Measurements from ENCODE around the gene RTN4IP1. TPM values are rescaled to one million over a fixed set of nuclear protein-coding genes. Genes with fewer than 3 reads are reported as not detected.

RTN4IP1 gene
- total RNA-seq, 1 experiment from 2014 or later: 12.5 TPM

- Histone ChIP-seq H4K5ac (ENCODE audit: insufficient read length, low read depth, low read length) (no peak overlapping the region), H2AK5ac (ENCODE audit: insufficient read length, low read length) (no peak overlapping the region), H2BK15ac (ENCODE audit: low read depth, low read length) (no peak overlapping the region), H3T11ph (ENCODE audit: low read length) (no peak overlapping the region), H3K79me2 (ENCODE audit: insufficient read depth, low read length) (no peaks in the 10 kb centered on the region), H2AFZ (ENCODE audit: low read length) (no peak overlapping the region), H2BK5ac (ENCODE audit: insufficient read length, low read length) (no peak overlapping the region), H3K27me3 (ENCODE audit: insufficient read depth, low read length) (no peaks in the 10 kb centered on the region), H3K23ac (ENCODE audit: insufficient read length, low read depth, low read length) (no peak overlapping the region), H3K27ac (ENCODE audit: insufficient read length, low read depth, low read length) (no peak overlapping the region), H4K20me1 (ENCODE audit: control insufficient read depth, insufficient read depth, insufficient read length) (no peaks in the 10 kb centered on the region), H3K56ac (ENCODE audit: insufficient read length, low read depth, low read length) (no peak overlapping the region), H4K91ac (ENCODE audit: insufficient read length, low read depth, low read length) (no peak overlapping the region), H3K9ac (ENCODE audit: extremely low read depth, insufficient read length, low read length) (no peak overlapping the region), H3K9me3 (ENCODE audit: control insufficient read depth, low read depth, low read length) (no peaks in the 10 kb centered on the region), H3K18ac (ENCODE audit: insufficient read length, low read depth, low read length) (no peak overlapping the region), H2BK20ac (ENCODE audit: low read depth, low read length, poor library complexity, severe bottlenecking) (no peak overlapping the region), H2BK12ac (ENCODE audit: insufficient read length, low read depth, low read length) (no peak overlapping the region), H3K4ac (ENCODE audit: low read depth, low read length) (no peak overlapping the region), H3K79me1 (ENCODE audit: insufficient read depth, low read depth, low read length, poor library complexity, severe bottlenecking) (no peaks in the 10 kb centered on the region), H2BK120ac (ENCODE audit: low read depth, low read length, poor library complexity, severe bottlenecking) (no peak overlapping the region), H4K8ac (replicated peaks; ENCODE audit: insufficient read length, low read depth, low read length) (no peak overlapping the region), H3K14ac (ENCODE audit: insufficient read depth, low read length) (no peak overlapping the region), H3K4me1 (ENCODE audit: insufficient read depth, low read length) (peaks cover 3% of the 10 kb centered on the region; the same call in 1 of the 2 replicates), H3K4me2 (ENCODE audit: insufficient read depth, insufficient read length, low read length) (no peak overlapping the region), H3K23me2 (ENCODE audit: insufficient read length, low read depth, low read length, poor library complexity, severe bottlenecking) (no peaks in the 10 kb centered on the region)
- H3K27me3 Mint-ChIP-seq (ENCODE audit: low read depth): no peaks in the 10 kb centered on the region
- no peak overlapping the region for H3K4me3 Mint-ChIP-seq
- H3K27ac Mint-ChIP-seq: peak overlapping the region; percentile 31 to 59 (median 34); a peak in 4 of 7 replicates
- no CpG with 5 or more reads among the region's 4 CpGs for WGBS (ENCODE audit: extremely low coverage, insufficient read length, low lambda C conversion rate)
- H3K36me3 Mint-ChIP-seq (ENCODE audit: insufficient read depth in 1 of 3, low read depth in 3 of 3): peaks cover 0 to 3% (median 1%) of the 10 kb centered on the region in 3 experiments; a peak in 3 of 7 replicates
- H3K9me3 Mint-ChIP-seq: no peaks in the 10 kb centered on the region; a peak in 1 of 5 replicates
- no peak for DNase-seq
- H3K4me1 Mint-ChIP-seq: peaks cover 9 to 12% of the 10 kb centered on the region in 2 experiments
- no peak for TF ChIP-seq CTCF (conservative IDR thresholded peaks at IDR 0.05)
Observed at GRCh38 chr6:106564476-106564875, 64.8 kb downstream of the RTN4IP1 start.

Data from H9 (cell line).